Endodermal cell (in vitro differentiated cells): Measurements from ENCODE around the gene SSBP1. TPM values are rescaled to one million over a fixed set of nuclear protein-coding genes. Genes with fewer than 3 reads are reported as not detected.
A peak's percentile ranks its signal among the peaks of the same experiment; 100 is the strongest.

ENCODE experiments used
- DNase-seq: peaks from one replicate; pipeline ENCODE4 v3.0.0-alpha.2; 2017
- H3K27ac ChIP-seq: 2 replicates; pipeline ENCODE4 v1.5.1; 2013; ENCODE audit warnings: mild to moderate bottlenecking, low read depth, low read length, moderate library complexity
- H3K27me3 ChIP-seq: 2 replicates; pipeline ENCODE4 v1.6.1; 2013; ENCODE audit warnings: mild to moderate bottlenecking, low read length, moderate library complexity; ENCODE audit not compliant: insufficient read depth, control insufficient read depth, poor library complexity, severe bottlenecking
- H3K36me3 ChIP-seq: 2 replicates; pipeline ENCODE4 v1.7.0; 2013; ENCODE audit warnings: mild to moderate bottlenecking, low read length, moderate library complexity; ENCODE audit not compliant: control insufficient read depth, insufficient read depth
- H3K4me1 ChIP-seq: one replicate; pipeline ENCODE4 v1.7.0; 2013; ENCODE audit warnings: low read length; ENCODE audit not compliant: control insufficient read depth, insufficient read depth
- H3K4me3 ChIP-seq: 2 replicates; pipeline ENCODE4 v1.5.1; 2013; ENCODE audit warnings: mild to moderate bottlenecking, low read length, moderate library complexity
- H3K9ac ChIP-seq: 2 replicates; pipeline ENCODE4 v1.6.1; 2013; ENCODE audit warnings: mild to moderate bottlenecking, low read length, moderate library complexity; ENCODE audit not compliant: poor library complexity, severe bottlenecking; ENCODE audit errors: extremely low read depth
- H3K9me3 ChIP-seq: 2 replicates; pipeline ENCODE4 v1.6.1; 2013; ENCODE audit warnings: mild to moderate bottlenecking, low read length, moderate library complexity; ENCODE audit not compliant: control insufficient read depth
- H3K27ac Mint-ChIP-seq: 2 replicates; pipeline ENCODE4 v1.8.0; 2020; ENCODE audit warnings: mixed read lengths
- H3K27me3 Mint-ChIP-seq: 2 replicates; pipeline ENCODE4 v1.8.0; 2021; ENCODE audit warnings: mild to moderate bottlenecking, mixed read lengths; ENCODE audit not compliant: insufficient read depth
- H3K36me3 Mint-ChIP-seq: 2 replicates; pipeline ENCODE4 v1.8.0; 2020; ENCODE audit warnings: low read depth, mixed read lengths
- H3K4me1 Mint-ChIP-seq: 2 replicates; pipeline ENCODE4 v1.8.0; 2020; ENCODE audit warnings: mixed read lengths
- H3K4me3 Mint-ChIP-seq: 2 replicates; pipeline ENCODE4 v1.8.0; 2020; ENCODE audit warnings: mild to moderate bottlenecking, moderate library complexity, mixed read lengths
- H3K9me3 Mint-ChIP-seq: 2 replicates; pipeline ENCODE4 v1.8.0; 2020; ENCODE audit warnings: mild to moderate bottlenecking, mixed read lengths
- CTCF ChIP-seq: fragments of 200-600 bp; sonication (generic); conservative IDR thresholded peaks from 2 replicates; pipeline ENCODE4 v1.5.0; 2021; ENCODE audit warnings: antibody characterized with exemption, mild to moderate bottlenecking
- WGBS, 2 experiments: methylation state at CpG; one replicate each; pipeline versions ENCODE4 v1.1.5 to v1.1.7; 2013; ENCODE audit warnings: missing lambda C conversion rate in 2 of 2, mixed read lengths in 1 of 2; ENCODE audit not compliant: insufficient coverage in 1 of 2, insufficient read length in 1 of 2; 5-methylcytosine and 5-hydroxymethylcytosine counted together
- total RNA-seq, 2 donors: library from RNA; stranded (reverse); fragmentation: NEBNext Ultra II Directional in 1 of 2; extraction: Animal tissue kit (Norgen Biotek cat#: 25700) in 1 of 2; gene quantifications; 2 replicates in 1 of 2; 3 replicates in 1 of 2; pipeline ENCODE4 v1.2.1, GENCODE V29; 2021

The SSBP1 gene
- total RNA-seq, 2 donors from 2014 or later, result 179 to 194 TPM

GRCh38 chr7:141699860-141700259, 38.3 kb upstream of the SSBP1 start:
- no peaks in the 10 kb centered on the region for H3K9me3 Mint-ChIP-seq
- 91% methylated on average over 3 of the region's 3 CpGs; no CpG with 5 or more reads in 1 of the 2 experiments for WGBS, 2 experiments
- no peak for TF ChIP-seq CTCF
- H3K9me3 ChIP-seq, result no peaks in the 10 kb centered on the region
- no peak overlapping the region for H3K9ac ChIP-seq
- H3K27me3 ChIP-seq, result peaks cover 32% of the 10 kb centered on the region
- no peak overlapping the region for H3K4me3 ChIP-seq
- DNase-seq, result no peak
- H3K27ac Mint-ChIP-seq, result no peak overlapping the region
- peaks cover 6% of the 10 kb centered on the region for H3K4me1 ChIP-seq
- H3K27ac ChIP-seq, result no peak overlapping the region
- H3K36me3 Mint-ChIP-seq, result no peaks in the 10 kb centered on the region
- peak overlapping the region; percentile 63 for H3K4me3 Mint-ChIP-seq
- peaks cover 45% of the 10 kb centered on the region for H3K4me1 Mint-ChIP-seq
- H3K36me3 ChIP-seq, result no peaks in the 10 kb centered on the region
- peaks cover 39% of the 10 kb centered on the region for H3K27me3 Mint-ChIP-seq

GRCh38 chr7:141700296-141700847, 37.8 kb upstream of the SSBP1 start:
- peak overlapping the region; percentile 63 for H3K4me3 Mint-ChIP-seq
- Histone ChIP-seq H3K27me3 (peaks cover 32% of the 10 kb centered on the region), H3K9me3 (no peaks in the 10 kb centered on the region), H3K27ac (no peak overlapping the region), H3K4me1 (peaks cover 7% of the 10 kb centered on the region), H3K9ac (no peak overlapping the region), H3K36me3 (no peaks in the 10 kb centered on the region), H3K4me3 (peak overlapping the region; percentile 72)
- no peaks in the 10 kb centered on the region for H3K9me3 Mint-ChIP-seq
- H3K36me3 Mint-ChIP-seq, result no peaks in the 10 kb centered on the region
- H3K4me1 Mint-ChIP-seq, result peaks cover 50% of the 10 kb centered on the region
- DNase-seq, result no peak
- peaks cover 39% of the 10 kb centered on the region for H3K27me3 Mint-ChIP-seq
- WGBS, 2 experiments, result 79 to 80% methylated on average over 4 to 5 of the region's 5 CpGs
- no peak overlapping the region for H3K27ac Mint-ChIP-seq
- no peak for TF ChIP-seq CTCF

GRCh38 chr7:141700848-141701371, 37.2 kb upstream of the SSBP1 start:
- 6 to 42% methylated on average over 2 to 20 of the region's 20 CpGs for WGBS, 2 experiments
- Mint-ChIP-seq H3K4me3 (peak overlapping the region; percentile 63), H3K9me3 (no peaks in the 10 kb centered on the region), H3K27me3 (peaks cover 39% of the 10 kb centered on the region), H3K36me3 (no peaks in the 10 kb centered on the region), H3K27ac (no peak overlapping the region), H3K4me1 (peaks cover 52% of the 10 kb centered on the region)
- no peaks in the 10 kb centered on the region for H3K36me3 ChIP-seq
- H3K27me3 ChIP-seq, result peaks cover 32% of the 10 kb centered on the region
- H3K9me3 ChIP-seq, result no peaks in the 10 kb centered on the region
- H3K4me3 ChIP-seq, result peak overlapping the region; percentile 72
- H3K27ac ChIP-seq, result no peak overlapping the region
- peaks cover 9% of the 10 kb centered on the region for H3K4me1 ChIP-seq
- DNase-seq, result peak; percentile 77
- no peak for TF ChIP-seq CTCF
- no peak overlapping the region for H3K9ac ChIP-seq
